Measurements from ENCODE around the gene ABCA7. TPM values are rescaled to one million over a fixed set of nuclear protein-coding genes. Genes with fewer than 3 reads are reported as not detected.

Gene ABCA7
- polyA plus RNA-seq, 1 donor from 2014 or later = 51.8 TPM

GRCh38 chr19:1052349-1052975 lies 12.6 kb downstream of the ABCA7 start:
- TF ChIP-seq MXI1 (conservative IDR thresholded peaks at IDR 0.05; ENCODE audit: poor library complexity, severe bottlenecking) (no peak), TAF1 (IDR thresholded peaks at IDR 0.05; ENCODE audit: low read depth) (no peak), POLR2AphosphoS5 (IDR thresholded peaks at IDR 0.05) (no peak), EZH2 (IDR thresholded peaks at IDR 0.05; ENCODE audit: borderline replicate concordance, insufficient read depth, low read length, poor library complexity, severe bottlenecking) (no peak), EP300 (conservative IDR thresholded peaks at IDR 0.05; ENCODE audit: poor library complexity, severe bottlenecking) (no peak), RAD21 (conservative IDR thresholded peaks at IDR 0.05) (no peak), CTCF (IDR thresholded peaks at IDR 0.05; ENCODE audit: poor library complexity, severe bottlenecking) (no peak), SMC3 (conservative IDR thresholded peaks at IDR 0.05; ENCODE audit: poor library complexity) (no peak)
- TF ChIP-seq, protein P1, sequence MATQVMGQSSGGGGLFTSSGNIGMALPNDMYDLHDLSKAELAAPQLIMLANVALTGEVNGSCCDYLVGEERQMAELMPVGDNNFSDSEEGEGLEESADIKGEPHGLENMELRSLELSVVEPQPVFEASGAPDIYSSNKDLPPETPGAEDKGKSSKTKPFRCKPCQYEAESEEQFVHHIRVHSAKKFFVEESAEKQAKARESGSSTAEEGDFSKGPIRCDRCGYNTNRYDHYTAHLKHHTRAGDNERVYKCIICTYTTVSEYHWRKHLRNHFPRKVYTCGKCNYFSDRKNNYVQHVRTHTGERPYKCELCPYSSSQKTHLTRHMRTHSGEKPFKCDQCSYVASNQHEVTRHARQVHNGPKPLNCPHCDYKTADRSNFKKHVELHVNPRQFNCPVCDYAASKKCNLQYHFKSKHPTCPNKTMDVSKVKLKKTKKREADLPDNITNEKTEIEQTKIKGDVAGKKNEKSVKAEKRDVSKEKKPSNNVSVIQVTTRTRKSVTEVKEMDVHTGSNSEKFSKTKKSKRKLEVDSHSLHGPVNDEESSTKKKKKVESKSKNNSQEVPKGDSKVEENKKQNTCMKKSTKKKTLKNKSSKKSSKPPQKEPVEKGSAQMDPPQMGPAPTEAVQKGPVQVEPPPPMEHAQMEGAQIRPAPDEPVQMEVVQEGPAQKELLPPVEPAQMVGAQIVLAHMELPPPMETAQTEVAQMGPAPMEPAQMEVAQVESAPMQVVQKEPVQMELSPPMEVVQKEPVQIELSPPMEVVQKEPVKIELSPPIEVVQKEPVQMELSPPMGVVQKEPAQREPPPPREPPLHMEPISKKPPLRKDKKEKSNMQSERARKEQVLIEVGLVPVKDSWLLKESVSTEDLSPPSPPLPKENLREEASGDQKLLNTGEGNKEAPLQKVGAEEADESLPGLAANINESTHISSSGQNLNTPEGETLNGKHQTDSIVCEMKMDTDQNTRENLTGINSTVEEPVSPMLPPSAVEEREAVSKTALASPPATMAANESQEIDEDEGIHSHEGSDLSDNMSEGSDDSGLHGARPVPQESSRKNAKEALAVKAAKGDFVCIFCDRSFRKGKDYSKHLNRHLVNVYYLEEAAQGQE (IDR thresholded peaks at IDR 0.05; ENCODE audit: borderline replicate concordance) = no peak
- H3K27me3 ChIP-seq (ENCODE audit: insufficient read depth, low read depth, low read length) = no peaks in the 10 kb centered on the region
- peaks cover 17% of the 10 kb centered on the region for H3K9me3 ChIP-seq (ENCODE audit: low read length)
- no peak overlapping the region for H3K27ac ChIP-seq (ENCODE audit: low read length)
- no peaks in the 10 kb centered on the region for H4K20me1 ChIP-seq (ENCODE audit: insufficient read depth)
- H3K9me2 ChIP-seq (ENCODE audit: insufficient read depth, low read length) = no peaks in the 10 kb centered on the region
- H2AFZ ChIP-seq (ENCODE audit: low read depth, low read length) = no peak overlapping the region
- H3K4me3 ChIP-seq (ENCODE audit: low read length) = no peak overlapping the region
- H3K79me2 ChIP-seq (replicated peaks; ENCODE audit: insufficient read depth, low read length) = no peaks in the 10 kb centered on the region
- H3K4me2 ChIP-seq (ENCODE audit: low read length) = no peak overlapping the region
- H3F3A ChIP-seq (ENCODE audit: insufficient read depth, low read length, poor library complexity, severe bottlenecking) = no peaks in the 10 kb centered on the region
- no peak overlapping the region for H3K9ac ChIP-seq (ENCODE audit: low read length)
- peaks cover 9% of the 10 kb centered on the region for H3K36me3 ChIP-seq (ENCODE audit: insufficient read depth, low read length)

DNA sequence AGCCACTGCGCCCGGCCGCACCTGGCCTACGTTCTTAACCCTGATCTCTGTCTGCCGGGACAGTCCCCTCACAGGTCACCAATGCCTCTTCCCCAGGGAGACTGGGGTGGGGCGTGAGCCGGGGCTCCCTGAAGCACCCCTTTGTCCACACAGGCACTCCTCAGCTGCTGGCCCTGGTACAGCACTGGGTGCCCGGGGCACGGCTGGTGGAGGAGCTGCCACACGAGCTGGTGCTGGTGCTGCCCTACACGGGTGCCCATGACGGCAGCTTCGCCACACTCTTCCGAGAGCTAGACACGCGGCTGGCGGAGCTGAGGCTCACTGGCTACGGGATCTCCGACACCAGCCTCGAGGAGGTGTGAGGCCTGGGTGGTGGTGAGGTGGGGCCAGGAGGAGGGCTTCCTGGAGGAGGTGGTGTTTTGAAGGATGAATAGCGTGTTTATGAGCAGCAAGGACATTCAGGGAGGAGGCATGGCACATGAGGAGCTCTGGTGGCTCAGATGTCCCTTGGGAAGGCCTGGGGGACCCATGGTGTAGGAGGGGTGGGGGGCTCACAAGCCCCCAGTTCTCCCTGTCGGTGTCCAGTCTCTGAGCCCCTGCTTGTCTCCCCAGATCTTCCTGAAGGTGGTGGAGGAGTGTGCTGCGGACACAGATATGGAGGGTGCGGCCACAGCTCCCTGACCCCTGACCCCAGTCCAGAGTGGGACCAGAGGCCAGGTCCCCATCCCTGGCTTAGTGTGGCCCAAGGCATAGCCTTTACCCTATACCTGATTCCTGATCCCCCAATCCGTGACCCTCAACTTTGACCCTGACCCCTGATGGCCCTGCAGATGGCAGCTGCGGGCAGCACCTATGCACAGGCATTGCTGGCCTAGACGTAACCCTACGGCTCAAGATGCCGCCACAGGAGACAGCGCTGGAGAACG lies 13.5 kb downstream of the ABCA7 start:
- no peak for TF ChIP-seq TAF1 (IDR thresholded peaks at IDR 0.05; ENCODE audit: low read depth)

More for the DNA sequence above, 13.5 kb downstream of the ABCA7 start:
- no peaks in the 10 kb centered on the region for H4K20me1 ChIP-seq (ENCODE audit: insufficient read depth)
- peaks cover 22% of the 10 kb centered on the region for H3K9me3 ChIP-seq (ENCODE audit: low read length)
- H3K4me3 ChIP-seq (ENCODE audit: low read length) = no peak overlapping the region
- no peak overlapping the region for H3K27ac ChIP-seq (ENCODE audit: low read length)
- H3K36me3 ChIP-seq (ENCODE audit: insufficient read depth, low read length) = peaks cover 9% of the 10 kb centered on the region
- no peak overlapping the region for H3K4me2 ChIP-seq (ENCODE audit: low read length)
- no peak overlapping the region for H3K9ac ChIP-seq (ENCODE audit: low read length)
- H3F3A ChIP-seq (ENCODE audit: insufficient read depth, low read length, poor library complexity, severe bottlenecking) = no peaks in the 10 kb centered on the region
- H3K79me2 ChIP-seq (replicated peaks; ENCODE audit: insufficient read depth, low read length) = no peaks in the 10 kb centered on the region
- H2AFZ ChIP-seq (ENCODE audit: low read depth, low read length) = no peak overlapping the region
- H3K9me2 ChIP-seq (ENCODE audit: insufficient read depth, low read length) = no peaks in the 10 kb centered on the region
- H3K27me3 ChIP-seq (ENCODE audit: insufficient read depth, low read depth, low read length) = no peaks in the 10 kb centered on the region
